ENCODE data around the gene RIMS1.

- TF ChIP-seq CTCF (IDR thresholded peaks at IDR 0.05 in 4 of 5, conservative IDR thresholded peaks at IDR 0.05 in 1 of 5) (no peak), POLR2A (IDR thresholded peaks at IDR 0.05) (no peak)
These were observed 330.1 kb downstream of the RIMS1 start for GRCh38 chr6:72216222-72217068.

All from gastrocnemius medialis (tissue), 4 donors.